ENCODE results near the gene COL20A1.

- TF ChIP-seq CTCF (IDR thresholded peaks at IDR 0.05; ENCODE audit: insufficient read depth, low read depth, low read length) (no peak), EZH2 (IDR thresholded peaks at IDR 0.05; ENCODE audit: insufficient read depth, low read length) (no peak)
Measured at GRCh38 chr20:63290136-63290676, 2.8 kb upstream of the COL20A1 start.
